Pancreas (tissue), 10 donors: ENCODE measurements around the gene NR2F1. TPM values are rescaled to one million over a fixed set of nuclear protein-coding genes. Genes with fewer than 3 reads are reported as not detected.

Source experiments
- ATAC-seq, 4 donors: fragments of 200-7000 bp; cut with Tn5 transposase; one replicate each; pipeline versions ENCODE4 v1.8.0 to v1.9.1; 2020; ENCODE audit warnings: mild to moderate bottlenecking in 4 of 4, moderate library complexity in 4 of 4
- DNase-seq, 6 donors: peaks; one replicate each; pipeline ENCODE4 v3.0.0-alpha.2; 2020
- FAIRE-seq: peaks from 2 replicates; lab custom pipeline; 2012; peaks lifted over from hg19 to GRCh38; lab: Jason Lieb, UNC
- H3K27ac ChIP-seq, 4 donors: fragments of 200-600 bp; sonication (generic); 1 replicate in 3 of 4; 2 replicates in 1 of 4; pipeline versions ENCODE4 v1.5.0 to v1.8.0; 2020
- H3K27me3 ChIP-seq, 4 donors: fragments of 200-600 bp; one replicate each; pipeline ENCODE4 v1.8.0; 2021
- H3K36me3 ChIP-seq, 3 donors: fragments of 200-600 bp; sonication (generic) in 1 of 3; one replicate each; pipeline versions ENCODE4 v1.5.0 to v1.8.0; 2020 to 2021
- H3K4me1 ChIP-seq, 3 donors: fragments of 200-600 bp; one replicate each; pipeline ENCODE4 v1.8.0; 2021
- H3K4me3 ChIP-seq, 4 donors: fragments of 200-600 bp; sonication (generic) in 2 of 4; one replicate each; pipeline versions ENCODE4 v1.5.0 to v1.8.0; 2020 to 2021
- H3K9me3 ChIP-seq, 4 donors: fragments of 200-600 bp; one replicate each; pipeline ENCODE4 v1.8.0; 2021
- WGBS, 2 donors: extraction: QIAGEN DNeasy Blood & Tissue Kit; methylation state at CpG; one replicate each; pipeline ENCODE4 v1.1.7; 2013; 5-methylcytosine and 5-hydroxymethylcytosine counted together
- intact Hi-C, 3 donors: fragments of 100-400 bp; cut with DNase I; formaldehyde crosslinking; loops; one replicate each; pipeline versions ENCODE4 v1.11.1 to v1.14.2; 2022
- polyA plus RNA-seq, 2 donors: library from polyadenylated mRNA; stranded (reverse); fragments of 200-250 nt; gene quantifications; one replicate each; pipeline ENCODE4 v1.2.3, GENCODE V29; 2013
- total RNA-seq, 6 donors: library from RNA; stranded (reverse); fragmentation: NEBNext Ultra II Directional in 4 of 6; extraction: Animal tissue kit (Norgen Biotek cat#: 25700) in 4 of 6; gene quantifications; one replicate each; pipeline versions ENCODE4 v1.2.1 to v1.2.4, GENCODE V29; 2021 to 2023
- TF ChIP-seq, protein P1 (sequence below), 4 donors: fragments of 200-600 bp; sonication (generic) in 3 of 4; IDR thresholded peaks; one replicate each; pipeline versions ENCODE4 v1.5.0 to v1.8.0; 2021; ENCODE audit warnings: antibody characterized with exemption in 4 of 4
- donor health status: healthy with polysubstance abuse.
- donor health status: DM: no; HTN: no; CAD: no; lungs with moderate emphysema.
- donor health status: DM: no; HTN: no; CAD: no.
- donor health status: control.
- donor health status: control.
- donor health status: Bipolar disorder and iron deficiency.
- donor health status: DM: yes; HTN: yes; CAD: no.
- donor health status: DM: no; HTN: no; CAD: no.
- donor health status: DM: no; HTN: no; CAD: no.
- donor health status: DM: yes; HTN: yes; CAD: no.

The NR2F1 gene
- total and polyA plus RNA-seq, 8 donors: 1.4 to 8.1 (median 4.9) TPM

DNA sequence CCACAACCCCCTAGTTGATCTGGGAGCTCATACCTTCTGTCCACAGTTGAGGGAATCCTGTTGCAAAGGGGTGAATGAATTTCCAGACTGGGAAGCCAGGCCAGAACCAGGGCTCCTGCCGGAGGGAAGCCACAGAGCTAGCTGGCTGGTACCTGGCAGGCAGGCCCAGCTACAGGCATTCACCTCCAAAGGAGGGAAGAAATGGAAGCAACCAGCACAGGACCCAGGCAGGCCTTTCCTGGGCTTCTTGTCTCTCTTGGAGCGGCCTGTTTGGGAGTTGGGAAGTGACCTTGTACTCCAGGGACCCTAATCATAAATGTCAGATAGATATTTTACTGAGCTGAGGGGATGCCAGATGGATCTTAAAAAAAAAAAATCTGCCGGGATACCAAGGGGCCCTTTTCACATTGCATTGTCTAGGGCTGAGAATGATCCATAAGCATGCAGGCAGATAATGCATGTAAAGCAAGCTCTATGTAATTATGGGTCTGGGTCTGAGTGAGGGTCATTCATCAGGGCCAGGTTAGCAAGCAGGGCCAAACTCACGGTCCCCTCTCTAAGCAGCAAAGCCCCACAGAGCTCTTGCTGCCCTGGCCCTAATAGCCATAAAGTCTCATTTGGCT lies 8.4 kb downstream of the NR2F1 start:
- Histone ChIP-seq H3K27ac (no peak overlapping the region), H3K9me3 (no peaks in the 10 kb centered on the region), H3K36me3 (no peaks in the 10 kb centered on the region), H3K4me1 (no peaks in the 10 kb centered on the region), H3K4me3 (no peak overlapping the region), H3K27me3 (peaks cover 0 to 11% (median 1%) of the 10 kb centered on the region in 4 donors)
- DNase-seq: no peak
- TF ChIP-seq, protein P1, sequence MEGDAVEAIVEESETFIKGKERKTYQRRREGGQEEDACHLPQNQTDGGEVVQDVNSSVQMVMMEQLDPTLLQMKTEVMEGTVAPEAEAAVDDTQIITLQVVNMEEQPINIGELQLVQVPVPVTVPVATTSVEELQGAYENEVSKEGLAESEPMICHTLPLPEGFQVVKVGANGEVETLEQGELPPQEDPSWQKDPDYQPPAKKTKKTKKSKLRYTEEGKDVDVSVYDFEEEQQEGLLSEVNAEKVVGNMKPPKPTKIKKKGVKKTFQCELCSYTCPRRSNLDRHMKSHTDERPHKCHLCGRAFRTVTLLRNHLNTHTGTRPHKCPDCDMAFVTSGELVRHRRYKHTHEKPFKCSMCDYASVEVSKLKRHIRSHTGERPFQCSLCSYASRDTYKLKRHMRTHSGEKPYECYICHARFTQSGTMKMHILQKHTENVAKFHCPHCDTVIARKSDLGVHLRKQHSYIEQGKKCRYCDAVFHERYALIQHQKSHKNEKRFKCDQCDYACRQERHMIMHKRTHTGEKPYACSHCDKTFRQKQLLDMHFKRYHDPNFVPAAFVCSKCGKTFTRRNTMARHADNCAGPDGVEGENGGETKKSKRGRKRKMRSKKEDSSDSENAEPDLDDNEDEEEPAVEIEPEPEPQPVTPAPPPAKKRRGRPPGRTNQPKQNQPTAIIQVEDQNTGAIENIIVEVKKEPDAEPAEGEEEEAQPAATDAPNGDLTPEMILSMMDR (IDR thresholded peaks at IDR 0.05): no peak
- FAIRE-seq: no peak
- WGBS, 2 donors: 77 to 78% methylated on average over 4 of the region's 4 CpGs
- intact Hi-C loops: loop anchor here in 1 of 3 donors (10.0 kb wide), 1 partner anchor 203 kb away; no protein-coding TSS in a partner anchor
- ATAC-seq: no peak

DNA sequence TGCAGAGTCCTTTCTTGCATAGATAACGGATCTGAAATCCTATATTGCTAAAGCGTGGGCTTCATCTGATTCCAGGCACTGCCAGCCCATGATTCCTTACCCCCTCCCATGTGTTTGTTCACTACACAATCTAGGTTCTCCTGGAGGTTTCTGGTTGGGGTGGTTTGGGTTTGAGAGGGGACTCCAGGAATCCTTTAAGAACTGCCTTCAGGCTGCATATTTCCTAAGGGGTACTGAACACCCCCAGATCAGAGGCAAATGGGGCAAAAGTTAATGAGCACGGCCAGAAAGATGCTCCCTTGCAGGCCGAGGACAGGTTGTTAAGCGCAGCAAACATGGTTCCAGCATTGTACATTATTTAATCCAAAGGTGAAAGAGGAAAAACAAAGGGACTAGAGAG lies 9.9 kb downstream of the NR2F1 start:
- no peak for FAIRE-seq
- no peaks in the 10 kb centered on the region for H3K36me3 ChIP-seq
- no peak for DNase-seq
- H3K4me3 ChIP-seq: no peak overlapping the region
- no peaks in the 10 kb centered on the region for H3K4me1 ChIP-seq
- no peak overlapping the region for H3K27ac ChIP-seq
- no peak for ATAC-seq
- intact Hi-C loops: loop anchor here in 1 of 3 donors (10.0 kb wide), 1 partner anchor 202 kb away; no protein-coding TSS in a partner anchor
- 83 to 90% methylated on average over 5 of the region's 5 CpGs for WGBS, 2 donors
- peaks cover 0 to 6% (median 1%) of the 10 kb centered on the region in 4 donors for H3K27me3 ChIP-seq
- H3K9me3 ChIP-seq: no peaks in the 10 kb centered on the region
- TF ChIP-seq, protein P1 (IDR thresholded peaks at IDR 0.05): no peak

DNA sequence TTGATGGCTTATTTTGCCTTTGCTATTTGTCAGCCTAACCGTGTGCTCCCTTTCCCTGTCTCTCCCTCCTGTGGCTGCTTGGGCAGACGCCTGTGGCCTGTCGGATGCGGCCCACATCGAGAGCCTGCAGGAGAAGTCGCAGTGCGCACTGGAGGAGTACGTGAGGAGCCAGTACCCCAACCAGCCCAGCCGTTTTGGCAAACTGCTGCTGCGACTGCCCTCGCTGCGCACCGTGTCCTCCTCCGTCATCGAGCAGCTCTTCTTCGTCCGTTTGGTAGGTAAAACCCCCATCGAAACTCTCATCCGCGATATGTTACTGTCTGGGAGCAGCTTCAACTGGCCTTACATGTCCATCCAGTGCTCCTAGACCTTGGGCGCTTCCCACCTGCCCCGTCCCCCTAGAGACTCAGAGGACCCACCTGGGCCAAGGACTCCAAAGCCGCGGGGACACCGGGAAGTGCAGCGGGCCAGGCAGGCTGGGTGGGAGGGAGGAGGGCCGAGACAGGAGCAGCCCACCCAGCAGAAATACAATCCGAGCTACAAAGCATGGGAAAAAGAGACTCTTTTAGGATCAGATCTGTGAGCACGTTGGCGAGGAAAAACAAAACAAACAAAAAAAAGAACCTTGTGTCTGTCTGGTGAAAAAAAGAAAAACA lies 10.6 kb downstream of the NR2F1 start:
- 68 to 72% methylated on average over 30 of the region's 30 CpGs for WGBS, 2 donors
- H3K36me3 ChIP-seq: no peaks in the 10 kb centered on the region
- H3K27ac ChIP-seq: no peak overlapping the region
- DNase-seq (no peak), FAIRE-seq (no peak), ATAC-seq (no peak)
- no peak overlapping the region for H3K4me3 ChIP-seq
- peaks cover 0 to 4% (median 1%) of the 10 kb centered on the region in 4 donors for H3K27me3 ChIP-seq
- intact Hi-C loops: loop anchor here in 1 of 3 donors (10.0 kb wide), 1 partner anchor 201 kb away; no protein-coding TSS in a partner anchor
- H3K9me3 ChIP-seq: no peaks in the 10 kb centered on the region
- TF ChIP-seq, protein P1 (IDR thresholded peaks at IDR 0.05): no peak
- H3K4me1 ChIP-seq: no peaks in the 10 kb centered on the region

DNA sequence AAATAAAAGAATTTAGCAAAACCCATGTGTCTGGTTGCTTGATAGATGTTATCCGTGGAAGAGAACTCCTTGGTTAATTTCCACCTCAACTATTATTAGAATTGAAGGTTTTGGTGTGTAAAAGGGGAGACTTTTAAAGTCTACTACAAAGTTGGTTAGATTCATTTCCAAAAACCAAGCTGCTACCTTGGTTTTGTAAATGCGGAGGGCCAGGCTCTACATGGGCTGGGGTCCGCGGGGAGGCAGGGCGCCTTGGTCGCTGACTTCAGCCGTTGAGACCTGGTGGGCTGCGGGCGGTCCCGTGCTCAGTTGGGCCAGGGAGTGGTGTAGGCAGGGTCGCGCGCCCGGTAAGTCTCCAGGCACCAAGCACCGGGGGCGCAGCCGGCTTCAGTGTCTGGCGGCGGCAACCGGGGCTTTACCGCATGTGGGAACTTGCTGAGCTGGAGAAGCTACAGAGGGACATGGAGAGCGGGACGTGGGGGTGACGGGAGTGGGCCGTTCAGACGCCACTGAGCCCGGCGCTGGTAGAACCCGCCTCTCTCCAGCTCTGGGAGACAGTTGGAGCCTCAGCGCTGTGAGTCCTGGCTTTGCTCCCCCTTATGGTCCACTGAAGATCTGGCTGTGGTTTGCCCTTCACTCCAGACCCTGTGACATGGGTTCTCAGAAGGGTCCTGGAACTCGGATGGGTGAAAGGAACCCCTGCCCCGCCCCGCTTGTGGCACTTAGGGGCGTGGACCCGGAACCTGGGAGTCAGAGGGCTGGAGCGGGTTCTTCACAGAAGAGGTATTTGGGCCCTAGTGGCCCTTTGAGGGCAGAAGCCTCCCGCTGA lies 11.8 kb downstream of the NR2F1 start:
- no peak for ATAC-seq
- H3K36me3 ChIP-seq: no peaks in the 10 kb centered on the region
- intact Hi-C loops: loop anchor here in 1 of 3 donors (10.0 kb wide), 1 partner anchor 200 kb away; no protein-coding TSS in a partner anchor
- TF ChIP-seq, protein P1 (IDR thresholded peaks at IDR 0.05): no peak
- no peaks in the 10 kb centered on the region for H3K4me1 ChIP-seq
- H3K9me3 ChIP-seq: no peaks in the 10 kb centered on the region
- DNase-seq: no peak
- FAIRE-seq: no peak
- 48 to 54% methylated on average over 36 to 37 of the region's 37 CpGs for WGBS, 2 donors
- peaks cover 0 to 6% (median 1%) of the 10 kb centered on the region in 4 donors for H3K27me3 ChIP-seq
- H3K4me3 ChIP-seq: no peak overlapping the region
- no peak overlapping the region for H3K27ac ChIP-seq
